Activated CD8-positive, alpha-beta memory T cell treated with anti-CD3 and anti-CD28 coated beads, Interleukin-2, amount 10 ng/mL, durations not matched to agents 7 days and 5 days (primary cell): ENCODE results near the gene PDGFD. TPM values are rescaled to one million over a fixed set of nuclear protein-coding genes. Genes with fewer than 3 reads are reported as not detected.

Experiments
- ATAC-seq: fragments of 150-1000 bp; cut with Tn5 transposase; one replicate; pipeline ENCODE4 v1.10.0; 2021; ENCODE audit warnings: moderate library complexity
- CTCF ChIA-PET: fragments of 350-600 bp; sonication (Branson Sonifier 250); formaldehyde crosslinking; loops from one replicate; lab custom pipeline; 2021; ENCODE audit warnings: antibody characterized with exemption; lab: Charles Lee
- DNase-seq: peaks from one replicate; pipeline ENCODE4 v3.0.0-alpha.2; 2020
- H3K27ac Mint-ChIP-seq: one replicate; pipeline ENCODE4 v1.8.0; 2021; ENCODE audit warnings: mild to moderate bottlenecking, mixed read lengths
- H3K27me3 Mint-ChIP-seq: one replicate; pipeline ENCODE4 v1.8.0; 2021; ENCODE audit warnings: mixed read lengths
- H3K36me3 Mint-ChIP-seq: one replicate; pipeline ENCODE4 v1.8.0; 2021; ENCODE audit warnings: mild to moderate bottlenecking, mixed read lengths
- H3K4me1 Mint-ChIP-seq: one replicate; pipeline ENCODE4 v1.8.0; 2021; ENCODE audit warnings: mixed read lengths
- H3K4me3 Mint-ChIP-seq: one replicate; pipeline ENCODE4 v1.8.0; 2021; ENCODE audit warnings: mild to moderate bottlenecking, moderate library complexity, mixed read lengths
- H3K9me3 Mint-ChIP-seq: one replicate; pipeline ENCODE4 v1.8.0; 2022; ENCODE audit warnings: low read depth, mixed read lengths
- total RNA-seq, 2 experiments: library from RNA; stranded (reverse); gene quantifications; one replicate each; pipeline ENCODE4 v1.2.3, GENCODE V29; 2021

PDGFD gene
- total RNA-seq, 2 experiments from 2014 or later = 0.12 to 0.15 TPM

DNA sequence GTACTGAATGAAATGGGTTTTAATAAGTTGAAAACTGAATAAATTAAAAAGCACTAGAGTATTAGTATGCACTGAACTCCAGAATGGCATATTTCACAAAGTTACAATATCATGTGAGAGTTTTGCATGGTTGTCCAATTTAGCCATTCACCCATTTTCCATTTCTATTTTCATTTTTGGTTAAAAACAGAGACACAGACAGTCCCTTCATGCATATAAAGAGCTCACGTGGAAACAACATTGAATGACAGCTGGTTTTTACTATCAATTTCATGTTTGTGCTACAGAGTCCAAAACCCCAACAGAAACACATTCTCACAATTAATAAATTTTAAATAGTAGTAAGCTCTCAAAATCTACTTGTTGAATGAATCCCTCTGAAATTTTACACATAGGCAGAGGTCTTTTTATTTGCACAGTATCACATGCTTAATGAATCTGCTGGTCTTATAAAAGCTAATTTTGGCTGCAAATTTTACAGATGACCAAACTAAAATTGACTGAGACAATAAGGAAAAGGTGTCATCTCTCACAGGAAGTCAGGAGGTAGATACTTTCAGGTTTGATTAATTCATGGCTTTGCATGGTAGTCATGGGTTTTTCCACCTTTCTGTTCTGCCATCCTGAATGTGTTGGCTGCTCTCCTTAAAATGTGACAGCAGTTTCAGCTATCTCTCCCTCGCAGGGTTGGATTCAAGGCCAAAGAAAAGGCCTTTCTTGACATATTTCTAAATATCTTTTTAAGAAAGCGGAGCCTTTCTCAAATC lies 148.1 kb downstream of the PDGFD start:
- no peaks in the 10 kb centered on the region for H3K27me3 Mint-ChIP-seq
- CTCF ChIA-PET = no interaction called here
- no peaks in the 10 kb centered on the region for H3K9me3 Mint-ChIP-seq

DNA sequence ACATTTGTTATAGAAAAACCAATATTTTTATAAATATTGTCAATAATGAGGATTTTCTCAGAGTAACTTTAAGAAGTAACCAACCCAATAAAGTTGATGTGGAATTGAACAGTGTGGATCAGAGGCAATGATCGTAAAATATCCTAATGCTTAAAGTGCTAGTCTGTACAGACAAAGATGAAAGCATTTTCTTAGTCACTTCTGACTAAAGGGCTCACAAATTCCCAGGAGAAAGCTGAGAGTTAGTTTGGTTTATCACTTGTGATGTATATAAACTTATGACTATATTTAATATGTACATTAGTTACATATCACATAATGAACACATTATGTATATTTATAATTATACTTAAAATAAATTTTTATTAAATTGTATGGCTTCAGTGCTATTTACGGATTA lies 152.9 kb downstream of the PDGFD start:
- CTCF ChIA-PET = interaction anchor here (1.5 kb wide), 1 partner anchor 8 kb away, joined by 4 read pairs; no protein-coding TSS in a partner anchor
- no peak overlapping the region for H3K4me3 Mint-ChIP-seq
- H3K9me3 Mint-ChIP-seq = no peaks in the 10 kb centered on the region
- H3K36me3 Mint-ChIP-seq = no peaks in the 10 kb centered on the region
- no peak overlapping the region for H3K27ac Mint-ChIP-seq
- H3K4me1 Mint-ChIP-seq = no peaks in the 10 kb centered on the region
- ATAC-seq (no peak), DNase-seq (no peak)
- no peaks in the 10 kb centered on the region for H3K27me3 Mint-ChIP-seq

More for the DNA sequence above, 148.1 kb downstream of the PDGFD start:
- no peak overlapping the region for H3K4me3 Mint-ChIP-seq
- no peaks in the 10 kb centered on the region for H3K36me3 Mint-ChIP-seq
- no peak overlapping the region for H3K27ac Mint-ChIP-seq
- no peaks in the 10 kb centered on the region for H3K4me1 Mint-ChIP-seq
- no peak for DNase-seq
- no peak for ATAC-seq

DNA sequence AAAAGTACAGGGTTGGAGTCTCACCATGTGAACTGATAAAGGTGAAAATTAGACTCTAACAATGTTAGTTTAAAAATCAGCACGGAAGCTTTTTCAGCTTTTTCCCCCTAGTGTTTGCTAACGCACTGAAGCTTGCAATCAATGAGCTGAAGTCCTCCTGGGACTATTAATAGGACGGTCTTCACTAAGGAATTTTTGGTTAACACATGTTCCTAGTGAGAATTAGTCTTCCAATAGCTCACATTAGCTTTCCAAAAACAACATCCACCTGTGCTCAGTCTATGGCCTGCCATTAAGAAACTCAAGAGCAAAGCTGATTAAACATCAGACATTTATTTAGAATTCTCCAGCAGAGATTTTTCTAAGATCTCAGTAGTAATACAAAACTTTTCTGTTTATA lies 154.2 kb downstream of the PDGFD start:
- CTCF ChIA-PET = interaction anchor here (1.5 kb wide), 1 partner anchor 10 kb away, joined by 4 read pairs; no protein-coding TSS in a partner anchor
- Mint-ChIP-seq H3K4me1 (no peaks in the 10 kb centered on the region), H3K27ac (no peak overlapping the region), H3K9me3 (no peaks in the 10 kb centered on the region), H3K27me3 (no peaks in the 10 kb centered on the region), H3K4me3 (no peak overlapping the region), H3K36me3 (no peaks in the 10 kb centered on the region)
- no peak for DNase-seq
- ATAC-seq = no peak

DNA sequence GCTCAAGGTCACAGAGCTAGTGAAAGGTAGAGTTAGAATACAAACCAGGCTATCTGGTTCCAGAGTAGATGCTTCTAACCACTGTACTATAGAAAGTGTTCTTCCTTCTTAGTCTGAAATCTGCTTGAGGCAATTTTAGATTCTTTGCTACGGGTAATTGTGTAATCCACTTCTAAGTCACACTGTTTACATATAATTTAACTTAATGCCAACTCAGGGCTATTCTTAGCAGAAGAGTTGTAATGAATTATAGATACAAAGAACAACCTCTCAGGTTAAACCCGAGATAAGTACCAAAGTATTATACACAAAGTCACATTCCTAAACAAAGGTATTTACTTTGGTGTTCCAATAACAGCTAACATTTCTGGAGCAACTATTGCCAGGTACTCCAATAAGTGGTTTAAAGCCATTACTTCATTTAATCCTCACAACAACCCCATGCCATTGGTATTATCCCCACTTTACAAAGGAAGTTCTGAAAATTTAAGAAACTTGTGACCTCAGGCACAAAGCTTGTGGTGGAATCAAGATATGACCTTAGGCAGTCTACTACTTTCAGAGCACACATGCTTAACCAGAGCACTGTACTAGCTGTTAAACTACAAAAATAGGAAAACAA lies 158.6 kb downstream of the PDGFD start:
- no peaks in the 10 kb centered on the region for H3K36me3 Mint-ChIP-seq
- no peaks in the 10 kb centered on the region for H3K9me3 Mint-ChIP-seq
- no peak for DNase-seq
- no peak overlapping the region for H3K27ac Mint-ChIP-seq
- H3K27me3 Mint-ChIP-seq = no peaks in the 10 kb centered on the region
- no peak overlapping the region for H3K4me3 Mint-ChIP-seq
- no peaks in the 10 kb centered on the region for H3K4me1 Mint-ChIP-seq
- CTCF ChIA-PET = interaction anchor here (0.6 kb wide), 1 partner anchor 1930 kb away, joined by 3 read pairs; no protein-coding TSS in a partner anchor
- ATAC-seq = no peak

DNA sequence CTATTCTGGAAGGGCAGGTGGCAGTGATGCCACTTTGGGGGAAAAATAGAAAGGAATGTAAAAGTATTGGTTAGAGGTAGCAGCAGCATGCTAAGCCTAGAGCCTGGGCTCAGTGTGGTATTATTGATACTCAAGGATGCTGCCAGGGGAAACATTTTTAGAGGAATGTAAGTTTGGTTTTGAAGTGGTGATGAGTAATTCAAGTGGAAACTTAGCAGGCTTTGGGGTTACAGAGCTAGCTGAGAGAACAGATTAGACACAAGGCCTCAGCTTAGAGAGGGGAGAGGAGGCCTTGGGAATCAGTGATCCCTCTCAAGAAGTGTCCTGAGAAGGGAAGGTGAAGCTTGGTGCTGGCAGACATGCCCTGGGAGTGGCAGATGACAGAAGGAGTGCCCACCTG lies 160.5 kb downstream of the PDGFD start:
- CTCF ChIA-PET = no interaction called here
- Mint-ChIP-seq H3K27me3 (no peaks in the 10 kb centered on the region), H3K4me3 (no peak overlapping the region), H3K27ac (no peak overlapping the region), H3K36me3 (no peaks in the 10 kb centered on the region), H3K4me1 (no peaks in the 10 kb centered on the region), H3K9me3 (no peaks in the 10 kb centered on the region)
- no peak for ATAC-seq
- DNase-seq = no peak

DNA sequence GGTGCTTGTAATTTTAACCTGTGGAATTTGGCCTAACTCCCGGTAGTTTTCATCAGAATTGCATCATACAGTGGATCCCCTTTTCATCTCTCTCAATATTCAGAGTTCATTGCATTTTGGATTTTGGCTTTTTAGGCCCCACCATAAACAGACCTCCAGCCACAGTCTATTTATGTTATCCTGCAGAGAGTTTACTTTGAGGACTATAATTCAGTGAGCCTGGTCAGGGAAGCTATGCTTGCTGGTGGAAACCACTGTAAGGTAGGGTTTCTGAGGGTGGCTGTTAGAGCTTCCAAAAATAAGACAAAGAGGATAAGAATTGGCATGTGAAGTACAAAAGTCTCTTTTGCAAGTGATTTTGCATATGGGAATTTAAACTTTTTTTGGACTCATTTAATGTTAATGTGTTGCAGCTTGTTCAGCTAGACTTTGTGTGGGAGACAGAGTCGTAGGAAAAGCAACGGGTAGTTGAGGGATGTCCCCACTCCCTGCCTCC lies 162.3 kb downstream of the PDGFD start:
- DNase-seq (no peak), ATAC-seq (no peak)
- no peaks in the 10 kb centered on the region for H3K36me3 Mint-ChIP-seq
- H3K4me3 Mint-ChIP-seq = no peak overlapping the region
- no peak overlapping the region for H3K27ac Mint-ChIP-seq
- H3K27me3 Mint-ChIP-seq = no peaks in the 10 kb centered on the region
- H3K4me1 Mint-ChIP-seq = no peaks in the 10 kb centered on the region
- H3K9me3 Mint-ChIP-seq = no peaks in the 10 kb centered on the region
- CTCF ChIA-PET = no interaction called here

DNA sequence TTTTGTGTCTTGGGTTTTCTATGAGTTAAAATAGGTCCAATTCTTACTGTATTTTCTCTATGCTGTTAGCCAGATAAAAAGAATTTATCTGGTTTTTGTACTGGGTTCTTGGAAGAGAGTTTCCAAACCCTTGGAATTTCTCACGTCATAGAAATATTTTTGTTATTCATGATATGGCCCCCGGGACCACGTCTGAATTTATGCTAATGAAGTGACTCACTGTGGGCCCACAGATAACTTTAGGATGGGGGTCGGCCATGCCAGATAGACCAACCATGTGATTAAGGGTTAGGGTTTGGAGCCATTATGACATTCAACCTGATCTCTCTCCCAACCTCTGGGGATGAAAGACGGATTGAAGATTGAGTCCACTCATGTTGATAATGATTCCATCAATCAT lies 163.1 kb downstream of the PDGFD start:
- no peaks in the 10 kb centered on the region for H3K27me3 Mint-ChIP-seq
- no peaks in the 10 kb centered on the region for H3K4me1 Mint-ChIP-seq
- H3K36me3 Mint-ChIP-seq = no peaks in the 10 kb centered on the region
- H3K27ac Mint-ChIP-seq = no peak overlapping the region
- no peaks in the 10 kb centered on the region for H3K9me3 Mint-ChIP-seq
- H3K4me3 Mint-ChIP-seq = no peak overlapping the region
- DNase-seq (no peak), ATAC-seq (no peak)
- CTCF ChIA-PET = no interaction called here

DNA sequence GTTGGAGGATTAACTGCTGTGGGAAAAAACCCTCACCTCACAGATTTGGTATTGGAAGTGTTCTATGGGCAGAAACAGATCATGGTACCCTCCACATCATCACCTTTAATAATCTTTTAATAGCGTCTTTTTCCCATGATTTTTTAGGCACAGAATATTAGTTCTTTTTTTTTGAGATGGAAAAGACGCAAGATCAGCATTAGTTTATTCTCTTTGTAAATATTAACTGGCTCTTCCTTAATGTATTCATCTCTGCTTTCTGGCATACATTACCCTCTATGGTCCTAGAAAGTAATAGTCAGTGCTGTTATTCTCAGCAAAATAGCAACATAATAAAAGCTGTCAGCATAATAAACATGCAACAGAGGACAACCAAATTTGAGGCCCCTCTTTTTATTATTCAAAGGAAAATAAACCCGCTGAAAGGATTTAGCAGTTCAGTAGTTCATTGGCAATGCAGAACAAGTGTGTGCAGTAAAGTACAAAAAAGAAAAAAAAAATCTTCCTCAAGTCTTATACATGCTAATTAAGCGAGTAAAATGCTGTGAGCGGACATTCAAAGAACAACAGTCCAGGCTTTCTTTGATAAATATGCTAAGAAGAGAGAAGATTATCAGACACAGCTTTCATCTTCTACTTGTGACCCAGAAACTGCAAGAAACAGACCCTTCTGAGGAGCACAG lies 165.0 kb downstream of the PDGFD start:
- Mint-ChIP-seq H3K36me3 (no peaks in the 10 kb centered on the region), H3K27ac (no peak overlapping the region), H3K4me3 (no peak overlapping the region), H3K9me3 (no peaks in the 10 kb centered on the region), H3K4me1 (no peaks in the 10 kb centered on the region), H3K27me3 (no peaks in the 10 kb centered on the region)
- no peak for ATAC-seq
- DNase-seq = no peak
- CTCF ChIA-PET = no interaction called here

DNA sequence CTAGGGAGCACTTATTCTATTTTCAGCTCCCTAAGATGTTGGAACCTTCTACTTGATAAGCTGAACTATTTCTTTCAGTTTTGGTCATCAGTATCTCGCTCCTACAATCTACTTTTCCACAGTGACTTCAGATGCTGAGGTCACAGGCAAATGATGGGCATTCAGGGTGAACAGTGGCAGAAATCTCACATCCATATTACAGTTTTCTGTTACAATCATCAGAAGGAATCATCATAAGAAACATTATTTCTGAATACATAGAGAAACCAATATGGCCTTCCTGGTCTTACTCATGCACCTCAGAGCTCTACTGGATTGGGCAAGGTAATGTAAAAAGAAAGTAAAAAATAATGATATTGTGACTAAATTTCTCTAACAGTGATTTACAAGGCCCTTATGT lies 166.9 kb downstream of the PDGFD start:
- no peaks in the 10 kb centered on the region for H3K4me1 Mint-ChIP-seq
- H3K27me3 Mint-ChIP-seq = no peaks in the 10 kb centered on the region
- no peaks in the 10 kb centered on the region for H3K9me3 Mint-ChIP-seq
- ATAC-seq = no peak
- no peaks in the 10 kb centered on the region for H3K36me3 Mint-ChIP-seq
- H3K4me3 Mint-ChIP-seq = no peak overlapping the region
- DNase-seq = no peak
- CTCF ChIA-PET = interaction anchor here (0.9 kb wide), 1 partner anchor 97 kb away, joined by 3 read pairs; no protein-coding TSS in a partner anchor
- H3K27ac Mint-ChIP-seq = no peak overlapping the region

DNA sequence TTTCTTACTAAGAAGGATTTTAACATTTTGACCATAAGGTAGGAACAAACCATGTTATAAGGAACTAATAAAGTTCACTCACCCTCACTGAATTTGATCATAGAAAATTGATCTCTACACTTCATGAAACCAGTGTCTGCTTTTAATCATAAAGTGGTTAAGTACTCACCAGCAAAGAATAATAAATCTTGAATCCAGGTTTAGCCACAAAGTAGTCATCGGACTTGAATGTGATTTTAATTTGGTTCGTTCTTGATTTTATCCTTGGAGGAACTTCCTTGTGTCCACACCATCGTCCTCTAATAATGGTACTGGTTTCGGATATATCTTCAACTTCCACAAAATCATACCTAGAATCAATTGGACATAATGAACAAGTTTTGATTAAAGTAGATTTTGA lies 168.1 kb downstream of the PDGFD start:
- no peaks in the 10 kb centered on the region for H3K36me3 Mint-ChIP-seq
- H3K4me3 Mint-ChIP-seq = no peak overlapping the region
- no peak overlapping the region for H3K27ac Mint-ChIP-seq
- ATAC-seq (no peak), DNase-seq (no peak)
- H3K4me1 Mint-ChIP-seq = no peaks in the 10 kb centered on the region
- H3K27me3 Mint-ChIP-seq = no peaks in the 10 kb centered on the region
- CTCF ChIA-PET = interaction anchor here (0.9 kb wide), 1 partner anchor 96 kb away, joined by 3 read pairs; no protein-coding TSS in a partner anchor
- no peaks in the 10 kb centered on the region for H3K9me3 Mint-ChIP-seq

DNA sequence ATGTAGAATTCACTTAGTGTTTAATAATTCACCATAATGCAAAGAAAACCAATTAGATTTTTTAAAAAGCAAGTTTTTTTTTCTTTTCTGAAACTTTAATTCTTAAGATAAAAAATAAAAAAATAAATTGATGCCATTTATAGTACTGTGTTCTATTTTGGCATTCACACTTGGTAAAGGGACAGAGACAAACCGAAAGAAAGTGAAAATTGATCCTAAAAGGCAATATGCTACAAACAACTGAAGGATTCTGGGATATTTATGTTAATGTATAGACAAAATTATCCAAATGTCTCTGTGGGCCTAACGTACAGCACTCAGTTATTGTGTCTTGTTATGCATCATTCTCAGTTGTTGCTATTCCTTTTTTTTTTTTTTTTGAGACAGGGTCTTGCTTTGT lies 169.4 kb downstream of the PDGFD start:
- H3K9me3 Mint-ChIP-seq = no peaks in the 10 kb centered on the region
- H3K27me3 Mint-ChIP-seq = no peaks in the 10 kb centered on the region
- CTCF ChIA-PET = no interaction called here
- no peaks in the 10 kb centered on the region for H3K4me1 Mint-ChIP-seq
- H3K36me3 Mint-ChIP-seq = no peaks in the 10 kb centered on the region
- no peak for DNase-seq
- H3K4me3 Mint-ChIP-seq = no peak overlapping the region
- no peak for ATAC-seq
- no peak overlapping the region for H3K27ac Mint-ChIP-seq

DNA sequence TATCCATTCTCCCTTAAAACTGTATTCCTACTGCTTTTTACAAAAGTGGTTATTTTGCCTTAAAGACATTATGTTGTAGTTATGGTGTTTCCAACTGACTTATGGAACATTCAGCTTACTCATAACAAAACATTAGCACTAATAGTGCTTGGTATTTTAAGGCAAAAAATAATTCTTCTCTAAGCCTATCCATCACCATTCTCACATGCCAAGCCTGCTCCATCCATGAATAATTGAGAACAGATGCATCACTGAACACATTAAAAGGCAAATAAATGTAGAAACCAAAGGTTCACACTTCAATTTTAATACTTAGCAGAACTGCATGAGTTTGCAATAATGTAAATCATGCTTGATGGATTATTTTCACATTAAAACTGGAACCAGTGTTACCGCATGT lies 169.9 kb downstream of the PDGFD start:
- CTCF ChIA-PET = no interaction called here
- Mint-ChIP-seq H3K27ac (no peak overlapping the region), H3K9me3 (no peaks in the 10 kb centered on the region), H3K27me3 (no peaks in the 10 kb centered on the region), H3K36me3 (no peaks in the 10 kb centered on the region), H3K4me1 (no peaks in the 10 kb centered on the region), H3K4me3 (no peak overlapping the region)
- ATAC-seq = no peak
- no peak for DNase-seq

DNA sequence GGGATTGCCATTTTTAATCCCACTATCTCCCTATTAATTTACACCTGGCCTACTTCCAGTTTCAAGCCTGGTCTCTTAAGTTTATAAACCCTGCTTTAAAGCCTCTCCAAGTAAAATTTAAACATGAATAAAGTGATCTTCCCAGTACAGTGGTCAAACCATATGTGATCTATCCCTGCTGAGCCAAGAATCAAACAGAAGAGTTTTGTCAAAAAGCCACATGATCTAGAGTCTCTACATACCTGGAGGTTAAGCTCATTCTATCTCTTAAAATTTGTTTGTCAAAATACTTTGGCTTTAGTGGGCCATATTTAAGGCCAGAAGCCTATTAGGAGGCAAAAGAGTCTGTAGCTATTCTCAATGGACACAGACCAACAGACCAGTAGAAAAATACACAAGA lies 170.4 kb downstream of the PDGFD start:
- ATAC-seq (no peak), DNase-seq (no peak)
- CTCF ChIA-PET = no interaction called here
- Mint-ChIP-seq H3K36me3 (no peaks in the 10 kb centered on the region), H3K27me3 (no peaks in the 10 kb centered on the region), H3K4me1 (no peaks in the 10 kb centered on the region), H3K4me3 (no peak overlapping the region), H3K27ac (no peak overlapping the region), H3K9me3 (no peaks in the 10 kb centered on the region)
